Measurements from ENCODE around the gene RPRD2.
"Not testable (repeated sequence)": the region's sequence is repeated elsewhere in the genome, so short reads cannot be mapped to it uniquely, and the experiment has no call there.

Gene RPRD2

GRCh38 chr1:150363426-150364230, at the start of gene RPRD2:
TSS of gene RPRD2 (plus strand) at chr1:150364147. CDS start at chr1:150364715, 568 bp downstream.
- peak; percentile 98 for DNase-seq

GRCh38 chr1:150314691-150315090, 49.3 kb upstream of the RPRD2 start:
- not testable (repeated sequence) for DNase-seq

- no peak for DNase-seq
These were observed 43.3 kb upstream of the RPRD2 start for GRCh38 chr1:150320667-150320978.

GRCh38 chr1:150321826-150322166, 42.2 kb upstream of the RPRD2 start:
- DNase-seq = no peak

GRCh38 chr1:150322310-150322709, 41.6 kb upstream of the RPRD2 start:
- DNase-seq = no peak

- no peak for DNase-seq
These were observed 31.2 kb upstream of the RPRD2 start for GRCh38 chr1:150332651-150333290.

GRCh38 chr1:150346316-150346715, 17.6 kb upstream of the RPRD2 start:
- no peak for DNase-seq

GRCh38 chr1:150352866-150353265, 11.1 kb upstream of the RPRD2 start:
- no peak for DNase-seq

- peak; percentile 73 for DNase-seq
These were observed 1.1 kb upstream of the RPRD2 start for GRCh38 chr1:150362721-150363425.

- peak; percentile 86 for DNase-seq
These were observed 470 bp downstream of the RPRD2 start for GRCh38 chr1:150364231-150365003.

- peak; percentile 9 for DNase-seq
These were observed 2.0 kb downstream of the RPRD2 start for GRCh38 chr1:150365941-150366340.

- DNase-seq = no peak
These were observed 2.7 kb downstream of the RPRD2 start for GRCh38 chr1:150366416-150367296.

GRCh38 chr1:150371110-150371509, 7.2 kb downstream of the RPRD2 start:
- DNase-seq = no peak

- no peak for DNase-seq
These were observed 8.6 kb downstream of the RPRD2 start for GRCh38 chr1:150372580-150372979.

GRCh38 chr1:150376110-150376509, 12.2 kb downstream of the RPRD2 start:
- DNase-seq = no peak

GRCh38 chr1:150383631-150384324, 19.8 kb downstream of the RPRD2 start:
- DNase-seq = no peak

GRCh38 chr1:150385537-150386445, 21.8 kb downstream of the RPRD2 start:
- DNase-seq = no peak

- DNase-seq = peak; percentile 7
These were observed 22.6 kb downstream of the RPRD2 start for GRCh38 chr1:150386592-150386991.

- peak; percentile 5 for DNase-seq
These were observed 23.3 kb downstream of the RPRD2 start for GRCh38 chr1:150387200-150387599.

GRCh38 chr1:150388241-150388640, 24.3 kb downstream of the RPRD2 start:
- no peak for DNase-seq

Data from NCI-H510A treated with DMSO at 0.1 percent for 48 hours (cell line).